Fibroblast of lung (primary cell): Measurements from ENCODE around the gene TMEM11. TPM values are rescaled to one million over a fixed set of nuclear protein-coding genes. Genes with fewer than 3 reads are reported as not detected.

Experiments
- DNase-seq, 2 donors: peaks; one replicate each; pipeline versions ENCODE4 v3.0.0 to v3.0.0-alpha.2; 2010; ENCODE audit warnings: low read depth in 2 of 2
- H2AFZ ChIP-seq: 2 replicates; pipeline ENCODE4 v1.5.1; 2012; ENCODE audit warnings: low read length, control low read depth, inconsistent platforms
- H3K27ac ChIP-seq: 2 replicates; pipeline ENCODE4 v1.5.1; 2011; ENCODE audit warnings: low read length, control low read depth; ENCODE audit not compliant: insufficient read depth
- H3K27me3 ChIP-seq: 2 replicates; pipeline ENCODE4 v1.5.1; 2011; ENCODE audit warnings: mild to moderate bottlenecking, low read length; ENCODE audit not compliant: control insufficient read depth, insufficient read depth
- H3K36me3 ChIP-seq: 2 replicates; pipeline ENCODE4 v1.5.1; 2011; ENCODE audit warnings: low read length; ENCODE audit not compliant: control insufficient read depth, insufficient read depth
- H3K4me1 ChIP-seq: 2 replicates; pipeline ENCODE4 v1.5.1; 2011; ENCODE audit warnings: low read length; ENCODE audit not compliant: control insufficient read depth, insufficient read depth; ENCODE audit errors: extremely low read depth
- H3K4me2 ChIP-seq: 2 replicates; pipeline ENCODE4 v1.5.1; 2011; ENCODE audit warnings: low read length, control low read depth; ENCODE audit not compliant: insufficient read depth; ENCODE audit errors: extremely low read depth
- H3K4me3 ChIP-seq, 4 experiments: fragments of 200-600 bp in 1 of 4; sonication (generic) in 1 of 4; replicated peaks in 1 of 4; 2 replicates each; pipeline ENCODE4 v1.5.1; 2011 to 2016; ENCODE audit warnings: low read length in 4 of 4, low read depth in 3 of 4, mild to moderate bottlenecking in 3 of 4, control low read depth in 2 of 4, inconsistent platforms in 1 of 4, mixed read lengths in 1 of 4; ENCODE audit not compliant: insufficient read depth in 1 of 4; ENCODE audit errors: control extremely low read depth in 1 of 4
- H3K79me2 ChIP-seq: 2 replicates; pipeline ENCODE4 v1.5.1; 2012; ENCODE audit warnings: mild to moderate bottlenecking, low read length, inconsistent platforms; ENCODE audit not compliant: control insufficient read depth, insufficient read depth
- H3K9ac ChIP-seq: 2 replicates; pipeline ENCODE4 v1.5.1; 2011; ENCODE audit warnings: mild to moderate bottlenecking, low read length, control low read depth; ENCODE audit not compliant: insufficient read depth
- H3K9me3 ChIP-seq: 2 replicates; pipeline ENCODE4 v1.5.1; 2012; ENCODE audit warnings: low read depth, low read length; ENCODE audit not compliant: control insufficient read depth, insufficient read depth
- H4K20me1 ChIP-seq: 2 replicates; pipeline ENCODE4 v1.5.1; 2011; ENCODE audit warnings: low read length; ENCODE audit not compliant: control insufficient read depth, insufficient read depth; ENCODE audit errors: extremely low read depth
- CTCF ChIP-seq, 2 donors: IDR thresholded peaks in 1 of 2; conservative IDR thresholded peaks in 1 of 2; 1 replicate in 1 of 2; 2 replicates in 1 of 2; pipeline ENCODE4 v1.5.1; 2011 to 2012; ENCODE audit warnings: low read length in 2 of 2, control low read depth in 1 of 2, inconsistent platforms in 1 of 2, low read depth in 1 of 2, mild to moderate bottlenecking in 1 of 2
- EZH2 ChIP-seq: IDR thresholded peaks from 2 replicates; pipeline ENCODE4 v1.5.1; 2012; ENCODE audit warnings: low read length, control low read depth, mild to moderate bottlenecking; ENCODE audit errors: missing control alignments
- polyA plus RNA-seq, 2 donors: library from polyadenylated mRNA; depleted of rRNA in 1 of 2; stranded (reverse) in 1 of 2; unstranded in 1 of 2; fragments of >200 nt; gene quantifications; 2 replicates each; pipeline ENCODE4 v1.2.1, GENCODE V29; 2011 to 2012; ENCODE audit warnings: missing spikeins in 1 of 2
- total RNA-seq: library from RNA; depleted of rRNA; stranded (reverse); fragments of >200 nt; gene quantifications from 2 replicates; pipeline ENCODE4 v1.2.1, GENCODE V29; 2014

TMEM11 gene
- total and polyA plus RNA-seq, 2 donors (not counting 1 experiment from before 2014, with no cell fraction given) = 21.5 to 41.1 TPM

- Histone ChIP-seq H3K79me2 (no peaks in the 10 kb centered on the region), H3K9ac (no peak overlapping the region), H3K4me2 (no peak overlapping the region), H3K27ac (no peak overlapping the region), H3K36me3 (peaks cover 2% of the 10 kb centered on the region), H3K9me3 (no peaks in the 10 kb centered on the region), H3K4me3 (no peak overlapping the region), H2AFZ (no peak overlapping the region), H3K4me1 (no peaks in the 10 kb centered on the region), H3K27me3 (no peaks in the 10 kb centered on the region), H4K20me1 (no peaks in the 10 kb centered on the region)
- TF ChIP-seq CTCF (conservative IDR thresholded peaks at IDR 0.05 in 1 of 2, IDR thresholded peaks at IDR 0.05 in 1 of 2; ENCODE audit: low read depth in 1 of 2, low read length in 2 of 2) = no peak
- DNase-seq = peak in 1 of 2 donors; percentile 33
Measured at GRCh38 chr17:21191698-21192097, 22.3 kb downstream of the TMEM11 start.

- TF ChIP-seq EZH2 = no peak
- TF ChIP-seq CTCF (conservative IDR thresholded peaks at IDR 0.05 in 1 of 2, IDR thresholded peaks at IDR 0.05 in 1 of 2; ENCODE audit: low read depth in 1 of 2, low read length in 2 of 2) = no peak
- peaks cover 2% of the 10 kb centered on the region for H3K36me3 ChIP-seq
- no peak overlapping the region for H3K4me3 ChIP-seq
- H3K27me3 ChIP-seq = no peaks in the 10 kb centered on the region
- no peak for DNase-seq
- H3K9ac ChIP-seq = no peak overlapping the region
- no peaks in the 10 kb centered on the region for H3K79me2 ChIP-seq
- no peaks in the 10 kb centered on the region for H3K4me1 ChIP-seq
- H4K20me1 ChIP-seq = no peaks in the 10 kb centered on the region
- no peak overlapping the region for H3K4me2 ChIP-seq
- H3K27ac ChIP-seq = no peak overlapping the region
- no peaks in the 10 kb centered on the region for H3K9me3 ChIP-seq
- no peak overlapping the region for H2AFZ ChIP-seq
Measured at GRCh38 chr17:21190078-21190477, 23.9 kb downstream of the TMEM11 start.

- Histone ChIP-seq H3K79me2 (no peaks in the 10 kb centered on the region), H3K4me2 (no peak overlapping the region), H3K9me3 (no peaks in the 10 kb centered on the region), H3K36me3 (peaks cover 2% of the 10 kb centered on the region), H3K4me1 (no peaks in the 10 kb centered on the region), H3K9ac (no peak overlapping the region), H3K27ac (no peak overlapping the region), H3K27me3 (no peaks in the 10 kb centered on the region), H2AFZ (no peak overlapping the region), H4K20me1 (no peaks in the 10 kb centered on the region), H3K4me3 (no peak overlapping the region)
- no peak for DNase-seq
- TF ChIP-seq CTCF (conservative IDR thresholded peaks at IDR 0.05 in 1 of 2, IDR thresholded peaks at IDR 0.05 in 1 of 2; ENCODE audit: low read depth in 1 of 2, low read length in 2 of 2) (no peak), EZH2 (no peak)
Measured at GRCh38 chr17:21189361-21189760, 24.6 kb downstream of the TMEM11 start.
